Activated gamma-delta T cell treated with anti-CD3 and anti-CD28 coated beads, Interleukin-2, amount 50 U/mL, for 16 hours (primary cell): Measurements from ENCODE around the gene CRYBB1.

Experiments
- DNase-seq: peaks from one replicate; pipeline ENCODE4 v3.0.0-alpha.2; 2020; ENCODE audit warnings: low read depth

Gene CRYBB1

GRCh38 chr22:26617271-26618199 lies at the start of gene CRYBB1:
Gene CRYBB1, minus strand, starts transcription at chr22:26618027. Its CDS starts 1,708 bp downstream, at chr22:26616319.
- DNase-seq: no peak

- DNase-seq: no peak
These were observed 49.3 kb upstream of the CRYBB1 start for GRCh38 chr22:26667140-26667539.

GRCh38 chr22:26665813-26666231 lies 48.0 kb upstream of the CRYBB1 start:
- DNase-seq: no peak

- no peak for DNase-seq
These were observed 45.6 kb upstream of the CRYBB1 start for GRCh38 chr22:26663374-26663923.

- DNase-seq: no peak
These were observed 44.3 kb upstream of the CRYBB1 start for GRCh38 chr22:26662160-26662559.

GRCh38 chr22:26660961-26661578 lies 43.2 kb upstream of the CRYBB1 start:
- DNase-seq: no peak

GRCh38 chr22:26660356-26660755 lies 42.5 kb upstream of the CRYBB1 start:
- DNase-seq: no peak

- peak; percentile 59 for DNase-seq
These were observed 41.0 kb upstream of the CRYBB1 start for GRCh38 chr22:26658671-26659478.

GRCh38 chr22:26658161-26658560 lies 40.3 kb upstream of the CRYBB1 start:
- no peak for DNase-seq

- peak; percentile 43 for DNase-seq
These were observed 39.3 kb upstream of the CRYBB1 start, which contains the start of gene MIAT for GRCh38 chr22:26656891-26657851. Gene MIAT, plus strand, starts transcription at chr22:26657588.

GRCh38 chr22:26651815-26652214 lies 34.0 kb upstream of the CRYBB1 start:
- DNase-seq: no peak

GRCh38 chr22:26650722-26651421 lies 33.0 kb upstream of the CRYBB1 start:
- no peak for DNase-seq

GRCh38 chr22:26648528-26649388 lies 30.9 kb upstream of the CRYBB1 start:
- no peak for DNase-seq

- DNase-seq: peak; percentile 31
These were observed 30.2 kb upstream of the CRYBB1 start for GRCh38 chr22:26648011-26648497.

- no peak for DNase-seq
These were observed 28.3 kb upstream of the CRYBB1 start for GRCh38 chr22:26646158-26646557.

GRCh38 chr22:26643418-26644100 lies 25.7 kb upstream of the CRYBB1 start:
- DNase-seq: no peak

- peak; percentile 68 for DNase-seq
These were observed 24.9 kb upstream of the CRYBB1 start for GRCh38 chr22:26642465-26643417.
